ENCODE measurements around the gene UBE2J2. TPM values are rescaled to one million over a fixed set of nuclear protein-coding genes. Genes with fewer than 3 reads are reported as not detected.
A peak's percentile ranks its signal among the peaks of the same experiment; 100 is the strongest.

Gene UBE2J2
- total and polyA plus RNA-seq, 2 of the 8 experiments (the other 6 are each of a cell fraction or from before 2014, with no cell fraction given), result 33.6 to 67.9 TPM

DNA sequence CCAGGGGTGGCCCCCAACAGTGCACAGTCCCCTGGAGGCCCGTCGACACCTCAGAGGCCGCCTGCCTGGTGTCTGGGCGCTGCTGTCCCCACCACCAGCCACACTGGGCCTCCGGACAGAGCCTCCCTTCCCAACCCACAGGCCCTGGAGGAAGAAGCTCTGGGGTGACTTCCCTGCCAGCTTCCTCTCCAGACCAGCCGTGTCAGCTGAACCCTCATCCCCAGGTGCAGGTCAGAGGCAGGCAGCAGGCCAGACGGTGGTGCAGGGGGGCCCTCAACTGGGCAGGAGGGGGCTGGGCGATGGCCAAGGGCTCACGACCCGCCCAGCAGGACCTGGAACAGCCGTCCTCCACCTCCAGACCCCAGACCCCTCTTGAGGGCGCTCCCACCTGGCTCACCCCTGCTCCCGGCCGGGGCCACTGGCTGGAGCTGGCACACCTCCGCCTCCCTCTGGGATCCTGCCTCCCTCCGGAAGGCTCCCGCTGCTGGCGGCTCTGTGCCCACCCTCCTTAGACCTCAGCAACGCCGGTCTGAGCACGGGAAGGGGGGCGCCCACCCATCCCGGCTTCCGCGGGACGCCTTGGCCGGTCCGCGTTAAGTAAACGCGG, 67.8 kb downstream of the UBE2J2 start (continued):
- TF ChIP-seq, protein P1, sequence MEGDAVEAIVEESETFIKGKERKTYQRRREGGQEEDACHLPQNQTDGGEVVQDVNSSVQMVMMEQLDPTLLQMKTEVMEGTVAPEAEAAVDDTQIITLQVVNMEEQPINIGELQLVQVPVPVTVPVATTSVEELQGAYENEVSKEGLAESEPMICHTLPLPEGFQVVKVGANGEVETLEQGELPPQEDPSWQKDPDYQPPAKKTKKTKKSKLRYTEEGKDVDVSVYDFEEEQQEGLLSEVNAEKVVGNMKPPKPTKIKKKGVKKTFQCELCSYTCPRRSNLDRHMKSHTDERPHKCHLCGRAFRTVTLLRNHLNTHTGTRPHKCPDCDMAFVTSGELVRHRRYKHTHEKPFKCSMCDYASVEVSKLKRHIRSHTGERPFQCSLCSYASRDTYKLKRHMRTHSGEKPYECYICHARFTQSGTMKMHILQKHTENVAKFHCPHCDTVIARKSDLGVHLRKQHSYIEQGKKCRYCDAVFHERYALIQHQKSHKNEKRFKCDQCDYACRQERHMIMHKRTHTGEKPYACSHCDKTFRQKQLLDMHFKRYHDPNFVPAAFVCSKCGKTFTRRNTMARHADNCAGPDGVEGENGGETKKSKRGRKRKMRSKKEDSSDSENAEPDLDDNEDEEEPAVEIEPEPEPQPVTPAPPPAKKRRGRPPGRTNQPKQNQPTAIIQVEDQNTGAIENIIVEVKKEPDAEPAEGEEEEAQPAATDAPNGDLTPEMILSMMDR (IDR thresholded peaks at IDR 0.05; ENCODE audit: control extremely low read depth in 1 of 3, insufficient read depth in 1 of 3, low read depth in 1 of 3, low read length in 3 of 3), result peak in 1 of 3 experiments; percentile 1; a peak in 1 of 4 replicates
- TF ChIP-seq HDAC6 (IDR thresholded peaks at IDR 0.05; ENCODE audit: low read depth, low read length) (no peak), NRF1 (IDR thresholded peaks at IDR 0.05; ENCODE audit: low read depth, low read length) (no peak)

All from H1 (cell line).